GM12864 (cell line): ENCODE measurements around the gene ANKRD62.

Experiments
- DNase-seq: peaks from one replicate; pipeline ENCODE4 v3.0.0-alpha.2; 2011; ENCODE audit warnings: low read depth
- H3K4me3 ChIP-seq: 2 replicates; pipeline ENCODE4 v1.5.1; 2011; ENCODE audit warnings: mild to moderate bottlenecking, low read depth, low read length, control low read depth
- CTCF ChIP-seq: IDR thresholded peaks from 2 replicates; pipeline ENCODE4 v1.5.1; 2011; ENCODE audit warnings: low read depth, mild to moderate bottlenecking, moderate library complexity, low read length, control low read depth, inconsistent platforms; ENCODE audit errors: missing control alignments

The ANKRD62 gene

GRCh38 chr18:12079491-12080237 is 14.0 kb upstream of the ANKRD62 start:
- TF ChIP-seq CTCF = no peak
- no peak for DNase-seq
- no peak overlapping the region for H3K4me3 ChIP-seq

- no peak for DNase-seq
- no peak for TF ChIP-seq CTCF
- H3K4me3 ChIP-seq = no peak overlapping the region
Measured at GRCh38 chr18:12085136-12085535, 8.5 kb upstream of the ANKRD62 start.

GRCh38 chr18:12085786-12086185 is 7.9 kb upstream of the ANKRD62 start:
- H3K4me3 ChIP-seq = no peak overlapping the region
- no peak for TF ChIP-seq CTCF
- DNase-seq = no peak

- DNase-seq = no peak
- no peak overlapping the region for H3K4me3 ChIP-seq
- no peak for TF ChIP-seq CTCF
Measured at GRCh38 chr18:12086249-12086648, 7.4 kb upstream of the ANKRD62 start.

- DNase-seq = no peak
- no peak for TF ChIP-seq CTCF
- H3K4me3 ChIP-seq = no peak overlapping the region
Measured at GRCh38 chr18:12086677-12087470, 6.8 kb upstream of the ANKRD62 start.

- no peak overlapping the region for H3K4me3 ChIP-seq
- no peak for TF ChIP-seq CTCF
- DNase-seq = no peak
Measured at GRCh38 chr18:12087471-12088025, 6.1 kb upstream of the ANKRD62 start.
